ENCODE results near the gene PDE9A. TPM values are rescaled to one million over a fixed set of nuclear protein-coding genes. Genes with fewer than 3 reads are reported as not detected.
A peak's percentile ranks its signal among the peaks of the same experiment; 100 is the strongest.
"Not testable (repeated sequence)": the region's sequence is repeated elsewhere in the genome, so short reads cannot be mapped to it uniquely, and the experiment has no call there.

Gene PDE9A
- total and polyA plus RNA-seq, 2 experiments from 2014 or later: 6.8 to 14.2 TPM

- Histone ChIP-seq H3K27me3 (no peaks in the 10 kb centered on the region), H3K4me3 (no peak overlapping the region), H3K9me3 (ENCODE audit: low read depth) (no peaks in the 10 kb centered on the region), H3K36me3 (no peaks in the 10 kb centered on the region), H3K4me1 (ENCODE audit: low read depth) (peaks cover 13% of the 10 kb centered on the region), H3K27ac (no peak overlapping the region)
- TF ChIP-seq, protein P1, sequence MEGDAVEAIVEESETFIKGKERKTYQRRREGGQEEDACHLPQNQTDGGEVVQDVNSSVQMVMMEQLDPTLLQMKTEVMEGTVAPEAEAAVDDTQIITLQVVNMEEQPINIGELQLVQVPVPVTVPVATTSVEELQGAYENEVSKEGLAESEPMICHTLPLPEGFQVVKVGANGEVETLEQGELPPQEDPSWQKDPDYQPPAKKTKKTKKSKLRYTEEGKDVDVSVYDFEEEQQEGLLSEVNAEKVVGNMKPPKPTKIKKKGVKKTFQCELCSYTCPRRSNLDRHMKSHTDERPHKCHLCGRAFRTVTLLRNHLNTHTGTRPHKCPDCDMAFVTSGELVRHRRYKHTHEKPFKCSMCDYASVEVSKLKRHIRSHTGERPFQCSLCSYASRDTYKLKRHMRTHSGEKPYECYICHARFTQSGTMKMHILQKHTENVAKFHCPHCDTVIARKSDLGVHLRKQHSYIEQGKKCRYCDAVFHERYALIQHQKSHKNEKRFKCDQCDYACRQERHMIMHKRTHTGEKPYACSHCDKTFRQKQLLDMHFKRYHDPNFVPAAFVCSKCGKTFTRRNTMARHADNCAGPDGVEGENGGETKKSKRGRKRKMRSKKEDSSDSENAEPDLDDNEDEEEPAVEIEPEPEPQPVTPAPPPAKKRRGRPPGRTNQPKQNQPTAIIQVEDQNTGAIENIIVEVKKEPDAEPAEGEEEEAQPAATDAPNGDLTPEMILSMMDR (IDR thresholded peaks at IDR 0.05; ENCODE audit: low read depth, low read length): no peak
- DNase-seq (ENCODE audit: low read depth in 1 of 2, low spot score in 1 of 2): no peak
Measured at GRCh38 chr21:42708107-42708506, 54.7 kb downstream of the PDE9A start.

DNA sequence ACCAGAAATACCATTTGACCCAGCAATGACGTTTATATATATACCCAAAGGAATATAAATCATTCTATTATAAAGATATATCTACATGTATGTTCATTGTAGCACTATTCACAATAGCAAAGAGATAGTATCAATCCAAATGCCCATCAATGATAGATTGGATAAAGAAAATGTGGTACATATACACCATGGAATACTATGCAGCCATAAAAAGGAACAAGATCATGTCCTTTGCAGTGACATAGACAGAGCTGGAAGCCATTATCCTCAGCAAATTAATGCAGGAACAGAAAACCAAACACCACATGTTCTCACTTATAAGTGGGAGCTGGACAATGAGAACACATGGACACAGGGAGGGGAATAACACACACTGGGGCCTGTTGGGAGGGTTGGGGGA is 55.5 kb downstream of the PDE9A start:
- peaks cover 13% of the 10 kb centered on the region for H3K4me1 ChIP-seq (ENCODE audit: low read depth)
- H3K4me3 ChIP-seq; H3K9me3 ChIP-seq (ENCODE audit: low read depth); H3K27ac ChIP-seq; H3K36me3 ChIP-seq; DNase-seq (ENCODE audit: low read depth in 1 of 2, low spot score in 1 of 2); H3K27me3 ChIP-seq: not testable (repeated sequence)

DNA sequence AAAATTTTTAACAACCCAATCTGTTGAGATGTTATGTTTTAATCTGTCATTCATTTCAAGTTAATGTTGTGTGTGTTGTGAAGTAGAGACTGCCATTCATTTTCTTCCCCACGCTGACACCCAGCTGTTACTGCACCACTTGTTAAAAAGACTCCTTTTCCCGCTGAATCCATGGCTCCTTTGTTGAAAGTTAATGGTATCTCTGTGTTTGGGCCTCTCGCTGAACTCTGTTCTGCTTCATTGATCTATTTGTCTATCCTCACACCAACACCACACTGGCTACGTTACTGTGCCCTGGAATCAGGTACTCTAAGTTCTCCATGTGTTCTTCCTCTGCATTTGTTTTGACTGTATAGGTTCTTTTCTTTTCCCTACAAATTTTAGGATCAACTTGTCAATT is 58.2 kb downstream of the PDE9A start:
- Histone ChIP-seq H3K4me1 (ENCODE audit: low read depth) (no peaks in the 10 kb centered on the region), H3K27ac (no peak overlapping the region), H3K4me3 (no peak overlapping the region), H3K36me3 (no peaks in the 10 kb centered on the region), H3K9me3 (ENCODE audit: low read depth) (no peaks in the 10 kb centered on the region), H3K27me3 (no peaks in the 10 kb centered on the region)
- no peak for DNase-seq (ENCODE audit: low read depth in 1 of 2, low spot score in 1 of 2)
- TF ChIP-seq, protein P1 (IDR thresholded peaks at IDR 0.05; ENCODE audit: low read depth, low read length): no peak

- H3K4me1 ChIP-seq (ENCODE audit: low read depth); DNase-seq (ENCODE audit: low read depth in 1 of 2, low spot score in 1 of 2); H3K27me3 ChIP-seq; H3K9me3 ChIP-seq (ENCODE audit: low read depth); H3K27ac ChIP-seq; H3K36me3 ChIP-seq; H3K4me3 ChIP-seq: not testable (repeated sequence)
Measured at GRCh38 chr21:42715427-42715826, 62.0 kb downstream of the PDE9A start.

- Histone ChIP-seq H3K4me3 (no peak overlapping the region), H3K36me3 (no peaks in the 10 kb centered on the region), H3K4me1 (ENCODE audit: low read depth) (no peaks in the 10 kb centered on the region), H3K9me3 (ENCODE audit: low read depth) (no peaks in the 10 kb centered on the region), H3K27me3 (no peaks in the 10 kb centered on the region), H3K27ac (no peak overlapping the region)
- TF ChIP-seq, protein P1 (IDR thresholded peaks at IDR 0.05; ENCODE audit: low read depth, low read length): no peak
- no peak for DNase-seq (ENCODE audit: low read depth in 1 of 2, low spot score in 1 of 2)
Measured at GRCh38 chr21:42716074-42716473, 62.7 kb downstream of the PDE9A start.

DNA sequence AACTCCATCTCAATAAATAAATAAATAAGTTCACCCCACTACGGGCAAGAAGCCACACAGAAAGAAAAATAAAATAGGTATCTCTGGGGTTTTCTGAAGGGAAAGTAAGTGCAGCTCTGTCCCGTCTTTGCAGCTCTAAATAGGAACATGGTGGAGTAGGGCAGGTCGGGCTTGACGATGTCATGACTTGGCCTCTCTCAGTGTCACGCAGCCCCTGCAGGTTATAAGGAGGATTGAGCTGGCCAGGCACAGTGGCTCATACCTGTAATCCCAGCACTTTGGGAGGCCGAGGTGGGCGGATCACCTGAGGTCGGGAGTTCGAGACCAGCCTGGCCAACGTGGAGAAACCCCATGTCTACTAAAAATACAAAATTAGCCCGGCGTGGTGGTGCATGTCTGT is 67.1 kb downstream of the PDE9A start:
- not testable (repeated sequence) for H3K9me3 ChIP-seq (ENCODE audit: low read depth); H3K36me3 ChIP-seq; H3K27ac ChIP-seq; H3K27me3 ChIP-seq; DNase-seq (ENCODE audit: low read depth in 1 of 2, low spot score in 1 of 2); H3K4me3 ChIP-seq; H3K4me1 ChIP-seq (ENCODE audit: low read depth)

GRCh38 chr21:42721341-42721824 is 68.0 kb downstream of the PDE9A start:
- H3K27ac ChIP-seq: no peak overlapping the region
- no peaks in the 10 kb centered on the region for H3K36me3 ChIP-seq
- peak in 1 of 2 donors; percentile 26 for DNase-seq (ENCODE audit: low read depth in 1 of 2, low spot score in 1 of 2)
- H3K4me1 ChIP-seq (ENCODE audit: low read depth): no peaks in the 10 kb centered on the region
- no peak overlapping the region for H3K4me3 ChIP-seq
- H3K27me3 ChIP-seq: no peaks in the 10 kb centered on the region
- no peaks in the 10 kb centered on the region for H3K9me3 ChIP-seq (ENCODE audit: low read depth)
- TF ChIP-seq, protein P1 (IDR thresholded peaks at IDR 0.05; ENCODE audit: low read depth, low read length): no peak
